HG03103 (cell line): ENCODE measurements around the gene CCNL2.
"Not testable (repeated sequence)": the region's sequence is repeated elsewhere in the genome, so short reads cannot be mapped to it uniquely, and the experiment has no call there.

Experiments used
- ATAC-seq: cut with Tn5 transposase; IDR thresholded peaks from one replicate; pipeline ENCODE4 v1.9.1; 2021; ENCODE audit warnings: low read depth; ENCODE audit not compliant: unreplicated experiment

CCNL2 gene

GRCh38 chr1:1421147-1421906, 22.2 kb upstream of the CCNL2 start, which contains the start of gene ANKRD65:
Gene ANKRD65, minus strand, starts transcription at chr1:1421276. Its CDS starts 271 bp downstream, at chr1:1421005.
- ATAC-seq: no peak

GRCh38 chr1:1420654-1421141, 21.6 kb upstream of the CCNL2 start:
- ATAC-seq: no peak

- ATAC-seq: no peak
Observed at GRCh38 chr1:1419813-1420653, 20.9 kb upstream of the CCNL2 start.

- ATAC-seq: no peak
Observed at GRCh38 chr1:1419363-1419812, 20.3 kb upstream of the CCNL2 start.

- ATAC-seq: no peak
Observed at GRCh38 chr1:1418464-1419362, 19.6 kb upstream of the CCNL2 start.

GRCh38 chr1:1417825-1418463, 18.8 kb upstream of the CCNL2 start:
- ATAC-seq: not testable (repeated sequence)

- ATAC-seq: not testable (repeated sequence)
Observed at GRCh38 chr1:1417396-1417795, 18.3 kb upstream of the CCNL2 start.

GRCh38 chr1:1415751-1416150, 16.6 kb upstream of the CCNL2 start:
- ATAC-seq: no peak

- not testable (repeated sequence) for ATAC-seq
Observed at GRCh38 chr1:1412311-1412902, 13.3 kb upstream of the CCNL2 start.

- no peak for ATAC-seq
Observed at GRCh38 chr1:1411626-1412025, 12.5 kb upstream of the CCNL2 start.

- not testable (repeated sequence) for ATAC-seq
Observed at GRCh38 chr1:1410238-1410637, 11.1 kb upstream of the CCNL2 start.

- ATAC-seq: peak; percentile 12
Observed at GRCh38 chr1:1407636-1408318, 8.6 kb upstream of the CCNL2 start.

GRCh38 chr1:1406821-1407635, 7.9 kb upstream of the CCNL2 start, which contains the start of gene MRPL20:
Gene MRPL20, minus strand, starts transcription at chr1:1407293. Its CDS starts 76 bp downstream, at chr1:1407217.
- ATAC-seq: peak; percentile 83

GRCh38 chr1:1406101-1406820, 7.1 kb upstream of the CCNL2 start:
- ATAC-seq: no peak

GRCh38 chr1:1403653-1404052, 4.5 kb upstream of the CCNL2 start:
- no peak for ATAC-seq

GRCh38 chr1:1402901-1403392, 3.8 kb upstream of the CCNL2 start:
- not testable (repeated sequence) for ATAC-seq
